HG02759 (cell line): ENCODE data around the gene FOXL2NB.

Source experiments
- ATAC-seq: cut with Tn5 transposase; IDR thresholded peaks from one replicate; pipeline ENCODE4 v1.9.1; 2021; ENCODE audit warnings: mild to moderate bottlenecking, moderate library complexity; ENCODE audit not compliant: unreplicated experiment

FOXL2NB gene

GRCh38 chr3:138928727-138929372, 18.2 kb upstream of the FOXL2NB start:
- ATAC-seq = no peak

GRCh38 chr3:138933068-138933668, 13.8 kb upstream of the FOXL2NB start:
- no peak for ATAC-seq

GRCh38 chr3:138933981-138934691, 12.9 kb upstream of the FOXL2NB start:
- ATAC-seq = no peak

- no peak for ATAC-seq
Observed at GRCh38 chr3:138935505-138935862, 11.5 kb upstream of the FOXL2NB start.

- peak; percentile 78 for ATAC-seq
Observed at GRCh38 chr3:138935863-138936740, 10.9 kb upstream of the FOXL2NB start.

GRCh38 chr3:138936741-138937689, 10.0 kb upstream of the FOXL2NB start:
- no peak for ATAC-seq

- no peak for ATAC-seq
Observed at GRCh38 chr3:138937690-138938055, 9.3 kb upstream of the FOXL2NB start.

- ATAC-seq = no peak
Observed at GRCh38 chr3:138938056-138938876, 8.8 kb upstream of the FOXL2NB start.

GRCh38 chr3:138938877-138939560, 8.0 kb upstream of the FOXL2NB start:
- ATAC-seq = no peak

- ATAC-seq = no peak
Observed at GRCh38 chr3:138939561-138940241, 7.3 kb upstream of the FOXL2NB start.

GRCh38 chr3:138940446-138940845, 6.6 kb upstream of the FOXL2NB start:
- ATAC-seq = no peak

- no peak for ATAC-seq
Observed at GRCh38 chr3:138941259-138941885, 5.6 kb upstream of the FOXL2NB start.

GRCh38 chr3:138942271-138942670, 4.7 kb upstream of the FOXL2NB start:
- ATAC-seq = no peak

GRCh38 chr3:138942861-138943623, 4.0 kb upstream of the FOXL2NB start:
- no peak for ATAC-seq

- no peak for ATAC-seq
Observed at GRCh38 chr3:138943724-138944653, 3.0 kb upstream of the FOXL2NB start.

GRCh38 chr3:138944654-138944928, 2.4 kb upstream of the FOXL2NB start:
- ATAC-seq = no peak
